ENCODE results near the gene C2CD3. TPM values are rescaled to one million over a fixed set of nuclear protein-coding genes. Genes with fewer than 3 reads are reported as not detected.

C2CD3 gene
- total and polyA plus RNA-seq, 9 of the 15 experiments (the other 6 are each of a cell fraction or from before 2014, with no cell fraction given) = 4.4 to 20.2 (median 15.4) TPM

DNA sequence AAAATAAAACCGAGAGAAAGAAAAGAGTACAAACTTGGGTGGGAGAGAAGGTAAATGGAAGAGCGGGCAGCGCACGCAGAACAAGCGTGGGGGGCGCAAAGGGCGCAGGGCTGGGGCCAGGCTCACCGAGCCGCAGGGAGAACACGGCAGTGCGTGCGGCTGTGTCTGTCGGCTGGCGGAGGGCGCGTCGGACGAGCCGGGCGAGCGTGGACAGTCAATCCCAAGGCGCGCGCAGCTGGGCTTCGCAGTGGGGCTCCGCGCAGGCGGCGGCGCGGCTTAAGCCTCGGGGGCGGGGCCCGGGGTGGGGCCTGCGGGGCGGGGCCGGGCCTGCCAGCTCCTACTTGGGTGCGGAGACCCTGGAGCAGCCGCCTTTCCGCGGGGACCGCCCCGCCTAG, 188.2 kb downstream of the C2CD3 start, which contains the start of gene UCP2 (continued):
- TF ChIP-seq ZBTB7A (IDR thresholded peaks at IDR 0.05; ENCODE audit: borderline replicate concordance, control insufficient read depth, low read depth, low read length) (peak; percentile 75; the same call in 1 of the 2 replicates), NFRKB (IDR thresholded peaks at IDR 0.05; ENCODE audit: low read depth) (0 out of 2 replicates have a peak, but pooled peaks have one; percentile 18), CHCHD3 (CRISPR knock-in tag; IDR thresholded peaks at IDR 0.05) (peak; percentile 39; the same call in 1 of the 2 replicates), CCNT2 (IDR thresholded peaks at IDR 0.05; ENCODE audit: borderline replicate concordance, extremely low read depth, insufficient read length, low read depth, low read length) (peak; percentile 75), SNIP1 (IDR thresholded peaks at IDR 0.05; ENCODE audit: low read depth) (no peak), POLR2AphosphoS5 (IDR thresholded peaks at IDR 0.05; ENCODE audit: control insufficient read depth, insufficient read depth, low read depth, low read length) (peak; percentile 15; the same call in 1 of the 2 replicates), ZNF24 (IDR thresholded peaks at IDR 0.05) (peak; percentile 55; the same call in 1 of the 2 replicates), TEAD4 (IDR thresholded peaks at IDR 0.05; ENCODE audit: low read length) (no peak), TEAD4 (CRISPR knock-in tag; IDR thresholded peaks at IDR 0.05; ENCODE audit: borderline replicate concordance) (no peak), NFXL1 (CRISPR knock-in tag; IDR thresholded peaks at IDR 0.05) (no peak), ZFX (CRISPR knock-in tag; IDR thresholded peaks at IDR 0.05) (no peak), ZNF263 (CRISPR knock-in tag; IDR thresholded peaks at IDR 0.05; ENCODE audit: borderline replicate concordance) (peak; percentile 2; the same call in 1 of the 2 replicates), ARHGAP35 (IDR thresholded peaks at IDR 0.05; ENCODE audit: partially characterized antibody) (peak; percentile 61), SIN3A (IDR thresholded peaks at IDR 0.05; ENCODE audit: borderline replicate concordance in 2 of 2, control insufficient read depth in 1 of 2, low read depth in 2 of 2, low read length in 2 of 2) (peak in 1 of 2 experiments; percentile 87; a peak in 1 of 4 replicates)
- TF ChIP-seq, protein P1, sequence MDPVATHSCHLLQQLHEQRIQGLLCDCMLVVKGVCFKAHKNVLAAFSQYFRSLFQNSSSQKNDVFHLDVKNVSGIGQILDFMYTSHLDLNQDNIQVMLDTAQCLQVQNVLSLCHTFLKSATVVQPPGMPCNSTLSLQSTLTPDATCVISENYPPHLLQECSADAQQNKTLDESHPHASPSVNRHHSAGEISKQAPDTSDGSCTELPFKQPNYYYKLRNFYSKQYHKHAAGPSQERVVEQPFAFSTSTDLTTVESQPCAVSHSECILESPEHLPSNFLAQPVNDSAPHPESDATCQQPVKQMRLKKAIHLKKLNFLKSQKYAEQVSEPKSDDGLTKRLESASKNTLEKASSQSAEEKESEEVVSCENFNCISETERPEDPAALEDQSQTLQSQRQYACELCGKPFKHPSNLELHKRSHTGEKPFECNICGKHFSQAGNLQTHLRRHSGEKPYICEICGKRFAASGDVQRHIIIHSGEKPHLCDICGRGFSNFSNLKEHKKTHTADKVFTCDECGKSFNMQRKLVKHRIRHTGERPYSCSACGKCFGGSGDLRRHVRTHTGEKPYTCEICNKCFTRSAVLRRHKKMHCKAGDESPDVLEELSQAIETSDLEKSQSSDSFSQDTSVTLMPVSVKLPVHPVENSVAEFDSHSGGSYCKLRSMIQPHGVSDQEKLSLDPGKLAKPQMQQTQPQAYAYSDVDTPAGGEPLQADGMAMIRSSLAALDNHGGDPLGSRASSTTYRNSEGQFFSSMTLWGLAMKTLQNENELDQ (CRISPR knock-in tag; IDR thresholded peaks at IDR 0.05; ENCODE audit: borderline replicate concordance) = no peak
- TF ChIP-seq, protein P2, sequence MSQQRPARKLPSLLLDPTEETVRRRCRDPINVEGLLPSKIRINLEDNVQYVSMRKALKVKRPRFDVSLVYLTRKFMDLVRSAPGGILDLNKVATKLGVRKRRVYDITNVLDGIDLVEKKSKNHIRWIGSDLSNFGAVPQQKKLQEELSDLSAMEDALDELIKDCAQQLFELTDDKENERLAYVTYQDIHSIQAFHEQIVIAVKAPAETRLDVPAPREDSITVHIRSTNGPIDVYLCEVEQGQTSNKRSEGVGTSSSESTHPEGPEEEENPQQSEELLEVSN (IDR thresholded peaks at IDR 0.05; ENCODE audit: borderline replicate concordance in 1 of 2, extremely low read depth in 1 of 2, insufficient read depth in 1 of 2, insufficient read length in 1 of 2, low read depth in 1 of 2, low read length in 1 of 2, poor library complexity in 1 of 2, severe bottlenecking in 1 of 2) = peak; percentile 70 to 88
- TF ChIP-seq, protein P3, sequence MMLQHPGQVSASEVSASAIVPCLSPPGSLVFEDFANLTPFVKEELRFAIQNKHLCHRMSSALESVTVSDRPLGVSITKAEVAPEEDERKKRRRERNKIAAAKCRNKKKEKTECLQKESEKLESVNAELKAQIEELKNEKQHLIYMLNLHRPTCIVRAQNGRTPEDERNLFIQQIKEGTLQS (IDR thresholded peaks at IDR 0.05) = no peak
- TF ChIP-seq, protein P3 (CRISPR knock-in tag; conservative IDR thresholded peaks at IDR 0.05) = no peak
- TF ChIP-seq, protein P4, sequence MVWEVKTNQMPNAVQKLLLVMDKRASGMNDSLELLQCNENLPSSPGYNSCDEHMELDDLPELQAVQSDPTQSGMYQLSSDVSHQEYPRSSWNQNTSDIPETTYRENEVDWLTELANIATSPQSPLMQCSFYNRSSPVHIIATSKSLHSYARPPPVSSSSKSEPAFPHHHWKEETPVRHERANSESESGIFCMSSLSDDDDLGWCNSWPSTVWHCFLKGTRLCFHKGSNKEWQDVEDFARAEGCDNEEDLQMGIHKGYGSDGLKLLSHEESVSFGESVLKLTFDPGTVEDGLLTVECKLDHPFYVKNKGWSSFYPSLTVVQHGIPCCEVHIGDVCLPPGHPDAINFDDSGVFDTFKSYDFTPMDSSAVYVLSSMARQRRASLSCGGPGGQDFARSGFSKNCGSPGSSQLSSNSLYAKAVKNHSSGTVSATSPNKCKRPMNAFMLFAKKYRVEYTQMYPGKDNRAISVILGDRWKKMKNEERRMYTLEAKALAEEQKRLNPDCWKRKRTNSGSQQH (CRISPR knock-in tag; IDR thresholded peaks at IDR 0.05) = peak; percentile 50; the same call in 1 of the 2 replicates
- TF ChIP-seq, protein P5, sequence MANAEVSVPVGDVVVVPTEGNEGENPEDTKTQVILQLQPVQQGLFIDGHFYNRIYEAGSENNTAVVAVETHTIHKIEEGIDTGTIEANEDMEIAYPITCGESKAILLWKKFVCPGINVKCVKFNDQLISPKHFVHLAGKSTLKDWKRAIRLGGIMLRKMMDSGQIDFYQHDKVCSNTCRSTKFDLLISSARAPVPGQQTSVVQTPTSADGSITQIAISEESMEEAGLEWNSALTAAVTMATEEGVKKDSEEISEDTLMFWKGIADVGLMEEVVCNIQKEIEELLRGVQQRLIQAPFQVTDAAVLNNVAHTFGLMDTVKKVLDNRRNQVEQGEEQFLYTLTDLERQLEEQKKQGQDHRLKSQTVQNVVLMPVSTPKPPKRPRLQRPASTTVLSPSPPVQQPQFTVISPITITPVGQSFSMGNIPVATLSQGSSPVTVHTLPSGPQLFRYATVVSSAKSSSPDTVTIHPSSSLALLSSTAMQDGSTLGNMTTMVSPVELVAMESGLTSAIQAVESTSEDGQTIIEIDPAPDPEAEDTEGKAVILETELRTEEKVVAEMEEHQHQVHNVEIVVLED (CRISPR knock-in tag; IDR thresholded peaks at IDR 0.05) = peak; percentile 42; the same call in 1 of the 2 replicates
